NOMO-1 treated with DMSO at 0.1 percent for 48 hours (cell line): ENCODE data around the gene CDH6.

ENCODE experiments used
- DNase-seq: peaks from one replicate; lab custom pipeline; 2025; ENCODE audit not compliant: unreplicated experiment; lab: John Stamatoyannopoulos, UW

The CDH6 gene

GRCh38 chr5:31365776-31366175 is 172.3 kb downstream of the CDH6 start:
- no peak for DNase-seq

- DNase-seq: no peak
Measured at GRCh38 chr5:31366941-31367340, 173.5 kb downstream of the CDH6 start.

GRCh38 chr5:31372124-31372523 is 178.6 kb downstream of the CDH6 start:
- no peak for DNase-seq

- no peak for DNase-seq
Measured at GRCh38 chr5:31375999-31376720, 182.7 kb downstream of the CDH6 start.

- DNase-seq: no peak
Measured at GRCh38 chr5:31377274-31377946, 183.9 kb downstream of the CDH6 start.

GRCh38 chr5:31378136-31378535 is 184.7 kb downstream of the CDH6 start:
- no peak for DNase-seq
